GOT3 (cell line): ENCODE results near the gene TMEM150C.

Source experiments
- DNase-seq: peaks from one replicate; lab custom pipeline; 2025; ENCODE audit warnings: mixed read lengths; lab: John Stamatoyannopoulos, UW

The TMEM150C gene

DNA sequence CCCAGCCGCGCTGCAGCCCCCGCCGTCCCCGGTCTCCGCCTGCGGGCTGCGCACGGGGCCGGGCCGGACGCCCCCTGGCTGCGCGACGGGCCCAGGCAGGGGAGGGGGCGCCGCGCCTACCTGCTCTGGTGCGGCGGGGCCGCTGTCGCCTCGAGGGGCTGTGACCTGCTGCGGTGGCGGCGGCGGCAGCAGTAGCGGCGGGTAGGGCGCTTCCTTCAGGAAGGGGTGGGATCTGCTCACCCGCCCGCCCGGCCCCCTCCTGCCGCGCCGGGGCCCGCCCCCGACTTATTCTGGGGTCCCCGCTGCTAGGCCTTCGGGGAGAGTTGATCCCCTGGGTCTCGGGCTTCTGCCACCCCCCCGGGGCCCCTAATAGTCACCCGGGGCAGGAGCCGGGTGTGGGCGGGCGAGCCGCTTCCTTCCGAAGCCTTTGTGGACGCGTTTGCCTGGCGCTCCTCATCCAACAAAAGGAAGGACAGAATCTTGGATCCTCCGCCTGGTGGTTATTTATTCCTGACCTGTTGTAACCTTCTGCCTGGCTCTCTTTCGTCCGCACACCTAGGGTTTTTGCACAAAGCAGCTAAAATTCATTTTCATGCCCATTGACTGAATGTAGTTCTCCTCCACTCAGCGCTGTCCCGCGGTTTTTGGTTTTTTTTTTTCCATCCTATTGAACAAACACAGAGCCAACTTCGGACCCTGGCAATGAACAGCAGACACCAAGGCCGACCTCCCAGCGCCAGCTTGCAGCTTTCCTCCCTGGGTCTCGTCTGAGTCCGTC lies at the start of gene TMEM150C:
TSS of gene TMEM150C (minus strand) at position 203 of the 778 bp plus-strand sequence. CDS start 57,331 bp downstream, outside the sequence.
- no peak for DNase-seq

DNA sequence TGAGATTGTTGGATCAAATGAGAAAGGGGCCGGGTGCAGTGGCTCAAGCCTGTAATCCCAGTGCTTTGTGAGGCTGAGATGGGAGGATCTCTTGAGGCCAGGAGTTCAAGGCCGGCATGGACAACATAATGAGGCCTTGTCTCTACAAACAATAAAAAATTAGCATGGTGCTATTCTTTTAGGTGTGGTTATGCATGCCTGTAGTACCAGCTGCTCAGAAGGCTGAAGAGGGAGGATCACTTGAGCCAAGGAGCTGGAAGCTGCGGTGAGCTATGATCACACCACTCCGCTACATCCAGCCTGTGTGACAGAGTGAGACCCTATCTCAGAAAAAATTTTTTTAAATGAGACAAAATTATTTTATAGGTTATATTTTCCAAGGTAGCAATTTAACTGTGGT lies 49.7 kb upstream of the TMEM150C start:
- DNase-seq, result no peak

DNA sequence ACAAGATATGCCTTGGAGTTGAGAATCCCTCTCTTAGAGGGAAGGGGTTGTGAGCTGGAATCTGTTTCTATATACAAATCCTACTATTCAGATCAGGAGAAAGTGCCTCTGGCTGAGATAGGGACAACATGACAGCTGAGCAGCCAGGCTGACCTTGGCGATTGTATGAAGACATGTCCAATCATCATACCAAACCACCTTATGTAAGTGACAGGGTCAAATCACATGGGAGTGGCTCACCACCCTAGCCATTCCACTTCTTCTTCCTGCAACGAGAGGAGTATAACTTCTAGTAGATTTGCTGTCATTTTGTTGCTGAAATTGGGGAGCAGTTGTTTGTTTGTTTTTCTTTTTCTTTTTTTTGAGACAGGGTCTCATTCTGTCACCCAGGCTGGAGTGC lies 48.3 kb upstream of the TMEM150C start:
- DNase-seq, result no peak

DNA sequence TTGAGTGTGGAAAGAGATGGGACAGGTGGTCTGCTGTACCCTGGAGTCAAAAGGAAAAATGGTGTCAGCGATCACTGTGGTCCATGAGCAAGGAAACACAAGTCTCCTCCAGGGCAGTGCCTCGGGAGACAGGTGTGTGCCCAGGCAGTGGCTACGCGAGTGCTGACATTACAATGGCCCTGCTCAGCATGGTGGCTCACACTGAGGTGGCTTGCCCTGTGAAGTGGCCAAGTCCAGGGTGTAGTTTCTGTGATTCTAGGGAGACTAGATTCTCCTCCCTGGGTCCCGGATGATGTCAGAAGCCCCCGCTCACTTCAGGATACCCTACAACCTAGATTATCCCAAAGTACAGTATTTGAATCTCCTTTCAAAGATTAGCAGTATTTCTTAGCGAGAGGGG lies 44.8 kb upstream of the TMEM150C start:
- no peak for DNase-seq

DNA sequence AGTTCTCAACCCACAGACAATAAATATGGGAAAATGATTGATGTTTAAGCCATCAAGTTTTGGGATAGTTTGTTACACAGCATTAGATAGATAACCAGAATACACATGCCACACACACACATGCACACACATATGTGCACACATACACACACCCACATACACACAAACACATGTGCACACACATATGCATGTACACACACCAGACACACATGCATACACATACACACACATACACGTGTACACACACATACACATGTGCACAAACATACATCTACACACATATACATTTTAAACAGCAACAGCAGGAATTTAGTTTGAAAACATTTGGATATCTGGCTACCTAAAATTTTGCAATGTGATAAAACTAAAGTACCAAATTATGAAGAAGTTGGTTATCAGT lies 42.7 kb upstream of the TMEM150C start:
- DNase-seq, result no peak

DNA sequence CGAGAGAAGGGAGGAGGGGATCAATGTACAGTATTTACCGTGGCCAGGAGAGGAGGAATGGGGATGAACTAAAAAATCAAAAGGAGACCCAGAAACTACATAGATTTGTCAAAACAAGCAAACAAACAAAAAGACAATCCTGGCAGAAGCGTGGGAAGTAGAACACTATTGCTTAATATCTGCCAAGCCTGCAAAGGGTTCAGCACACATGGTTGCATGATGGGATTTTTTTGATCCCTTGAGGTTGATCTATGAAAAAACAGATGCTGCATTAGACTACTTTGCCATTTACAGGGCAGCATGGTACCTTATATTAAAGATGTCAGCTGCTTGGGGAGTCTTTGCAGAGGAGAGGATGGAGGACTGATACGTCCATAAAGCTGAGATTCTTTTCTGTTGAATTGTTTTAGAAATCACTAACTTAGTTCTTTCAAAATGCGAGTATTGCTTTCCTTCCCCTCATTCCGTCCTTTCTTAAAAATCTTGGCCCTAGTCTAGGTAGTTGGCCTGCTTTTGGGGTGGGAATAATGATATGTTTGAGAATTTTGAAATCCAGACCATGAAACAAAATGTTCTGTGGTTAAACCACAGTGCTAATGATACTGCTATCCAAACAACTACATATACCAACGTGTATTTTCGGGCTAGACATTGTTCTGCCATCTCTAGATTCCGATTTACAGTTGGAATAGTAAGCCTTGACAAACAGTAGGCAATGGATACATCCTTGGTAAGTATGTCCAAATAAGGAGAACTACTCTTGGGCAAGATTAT lies 39.6 kb upstream of the TMEM150C start:
- DNase-seq, result no peak

DNA sequence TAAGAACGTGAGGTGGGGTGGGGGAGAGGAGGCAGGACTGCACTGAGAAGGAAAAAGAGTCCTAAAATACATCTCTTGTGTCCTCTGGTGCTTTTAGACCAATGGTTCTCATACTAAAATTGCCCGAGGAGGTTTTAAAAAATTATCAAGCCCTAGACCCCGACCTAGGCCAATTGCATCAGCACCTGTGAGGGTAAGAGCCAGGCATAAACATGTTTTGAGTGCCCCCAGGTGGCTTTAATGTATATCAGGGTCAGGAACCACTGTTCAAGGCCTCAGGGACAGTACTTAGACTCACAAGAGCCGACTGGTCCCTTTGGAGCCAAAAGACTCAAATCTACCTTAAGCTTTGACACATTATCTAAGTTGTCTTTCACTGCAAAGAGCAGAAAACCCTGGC lies 37.5 kb upstream of the TMEM150C start:
- DNase-seq, result no peak

DNA sequence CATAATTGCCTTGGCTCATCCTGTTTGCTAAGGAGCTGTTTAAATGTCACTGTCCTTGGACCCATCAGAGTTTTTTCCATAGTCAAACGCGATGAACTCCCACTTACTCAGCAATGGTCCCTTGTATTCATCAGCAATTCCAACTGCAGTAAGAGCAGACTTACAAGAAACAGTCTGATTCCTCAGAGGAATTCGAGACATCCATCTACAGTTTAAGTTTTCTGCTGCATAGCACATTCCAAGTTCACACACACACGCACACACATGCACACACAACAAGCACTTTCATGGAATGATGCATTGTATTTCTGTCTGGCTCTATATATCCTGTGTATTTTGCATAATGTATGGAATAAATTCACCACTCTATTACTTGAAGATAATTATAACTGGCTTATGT lies 32.7 kb upstream of the TMEM150C start:
- DNase-seq, result no peak

DNA sequence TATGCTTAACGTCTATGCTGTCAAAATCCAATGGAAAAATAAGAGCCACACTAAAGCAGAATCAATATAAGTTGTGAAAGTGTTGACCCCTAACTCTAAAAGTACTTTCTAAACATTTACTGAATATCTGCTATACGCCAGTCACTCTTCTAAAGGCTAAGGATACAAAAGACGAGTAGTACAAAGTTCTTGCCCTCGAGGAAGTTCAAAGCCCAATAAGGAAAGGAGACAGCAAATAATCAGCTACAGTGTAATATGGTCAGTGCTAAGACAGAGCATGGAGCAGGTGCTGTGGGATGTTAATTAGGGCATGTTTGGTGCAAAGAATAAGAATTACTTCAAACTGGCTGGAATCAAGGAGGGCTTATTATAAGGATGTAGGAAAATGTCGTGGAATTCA lies 31.6 kb upstream of the TMEM150C start:
- DNase-seq, result no peak

DNA sequence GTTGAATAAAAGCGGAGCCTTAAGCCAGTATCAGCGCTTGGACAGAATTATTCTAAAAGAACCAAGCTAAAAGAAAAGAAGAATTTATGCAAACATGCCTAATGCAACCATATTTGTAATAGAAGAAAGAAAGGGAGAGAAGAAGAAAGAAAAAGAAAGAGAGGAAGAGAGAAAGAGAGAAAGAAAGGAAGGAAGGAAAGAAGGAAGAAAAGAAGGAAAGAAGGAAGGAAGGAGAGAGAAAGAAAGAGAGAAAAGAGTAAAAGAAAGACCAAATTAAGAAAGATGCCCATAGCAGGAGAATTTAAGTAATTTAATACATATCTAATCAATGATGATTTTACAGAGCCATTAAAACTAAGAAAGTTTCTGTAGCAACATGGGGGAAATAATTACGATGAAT lies 30.9 kb upstream of the TMEM150C start:
- no peak for DNase-seq

DNA sequence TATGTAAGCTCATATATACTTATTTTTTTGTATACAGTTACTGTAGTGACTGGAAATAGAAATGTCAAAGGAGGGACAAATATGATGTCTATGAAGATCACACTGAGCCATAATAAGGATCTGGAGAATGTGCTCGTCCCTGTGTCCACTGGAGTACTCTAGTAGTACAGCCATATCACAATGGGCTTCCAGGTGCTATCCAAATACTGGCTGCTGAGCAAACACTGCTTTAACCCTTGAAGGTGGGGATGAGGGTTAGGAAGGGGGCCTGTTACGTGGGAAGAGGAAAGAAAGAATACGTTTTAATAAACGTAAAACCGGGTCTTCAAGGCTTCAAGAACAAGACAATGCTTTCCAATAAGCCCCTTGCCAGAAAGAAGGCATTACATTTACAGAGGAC lies 29.8 kb upstream of the TMEM150C start:
- no peak for DNase-seq

DNA sequence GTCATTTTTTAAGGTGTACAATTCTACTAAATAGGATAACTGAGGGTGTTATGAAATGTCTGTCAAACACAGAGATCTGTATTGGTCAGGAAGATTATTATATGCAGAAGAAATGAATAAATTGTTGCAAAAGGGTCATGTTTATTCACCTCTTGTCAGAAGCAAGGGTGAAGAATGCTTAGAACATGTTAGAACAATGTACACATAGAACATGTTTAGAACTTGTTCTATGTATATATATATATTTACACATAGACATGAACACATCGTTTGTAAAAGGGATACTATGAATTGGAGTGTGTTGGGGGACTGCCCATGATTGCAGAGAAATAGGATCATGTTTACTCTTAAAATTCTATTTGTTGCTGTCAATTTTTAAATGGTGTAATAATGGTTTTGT lies 28.0 kb upstream of the TMEM150C start:
- no peak for DNase-seq

DNA sequence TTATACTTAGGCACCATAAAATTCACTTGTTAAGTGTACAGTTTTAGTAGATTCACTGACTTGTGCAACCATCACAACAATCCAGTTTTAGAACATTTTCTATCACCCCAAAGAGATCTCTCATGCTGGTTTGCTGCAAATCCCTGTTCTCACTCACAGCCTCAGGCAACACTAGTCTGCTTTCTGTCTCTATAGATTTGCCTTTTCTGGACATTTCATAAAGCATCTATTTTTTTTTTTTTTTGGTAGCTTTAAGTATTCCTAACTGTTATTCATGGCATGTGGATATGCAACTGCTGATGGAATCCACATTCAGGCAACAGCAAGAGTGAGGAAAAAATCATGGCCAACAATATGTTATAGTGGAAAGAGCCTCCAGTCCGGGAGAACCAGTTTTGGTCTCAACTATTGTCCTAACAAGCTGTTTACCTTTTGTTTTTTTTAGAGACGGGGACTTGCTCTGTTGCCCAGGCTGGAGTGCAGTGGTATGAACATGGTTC lies 27.0 kb upstream of the TMEM150C start:
- DNase-seq, result no peak

DNA sequence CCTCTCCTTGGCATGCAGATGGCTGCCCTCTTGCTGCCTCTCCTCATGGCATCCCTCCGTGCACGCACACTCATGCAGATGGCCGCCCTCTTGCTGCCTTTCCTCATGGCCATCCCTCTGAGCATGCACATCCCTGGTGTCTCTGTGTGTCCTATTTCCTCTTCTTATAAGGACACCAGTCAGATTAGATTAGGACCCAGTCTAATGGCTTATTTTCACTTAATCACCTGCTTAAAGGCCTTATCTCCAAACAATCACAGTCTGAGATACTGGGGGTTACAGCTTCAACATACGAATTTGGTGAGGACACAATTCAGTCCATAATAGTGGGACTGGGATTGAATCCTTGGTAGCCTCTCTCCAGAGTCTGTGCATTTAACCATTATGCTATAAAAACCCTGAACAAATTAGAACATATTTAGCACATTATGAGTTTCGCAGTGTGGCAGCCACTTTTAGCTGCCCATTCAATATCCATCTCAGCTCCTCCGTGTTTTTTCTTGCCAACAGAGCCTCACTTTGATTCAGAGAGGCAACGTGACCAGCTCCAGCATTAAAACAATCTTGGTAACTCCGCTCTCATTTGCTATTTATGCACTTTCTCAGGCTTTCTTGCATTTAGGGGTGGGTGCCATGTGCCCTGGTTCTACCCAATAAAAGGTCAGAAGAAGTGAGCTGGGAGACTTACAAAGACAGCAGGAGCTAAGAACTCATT lies 26.2 kb upstream of the TMEM150C start:
- DNase-seq, result no peak

DNA sequence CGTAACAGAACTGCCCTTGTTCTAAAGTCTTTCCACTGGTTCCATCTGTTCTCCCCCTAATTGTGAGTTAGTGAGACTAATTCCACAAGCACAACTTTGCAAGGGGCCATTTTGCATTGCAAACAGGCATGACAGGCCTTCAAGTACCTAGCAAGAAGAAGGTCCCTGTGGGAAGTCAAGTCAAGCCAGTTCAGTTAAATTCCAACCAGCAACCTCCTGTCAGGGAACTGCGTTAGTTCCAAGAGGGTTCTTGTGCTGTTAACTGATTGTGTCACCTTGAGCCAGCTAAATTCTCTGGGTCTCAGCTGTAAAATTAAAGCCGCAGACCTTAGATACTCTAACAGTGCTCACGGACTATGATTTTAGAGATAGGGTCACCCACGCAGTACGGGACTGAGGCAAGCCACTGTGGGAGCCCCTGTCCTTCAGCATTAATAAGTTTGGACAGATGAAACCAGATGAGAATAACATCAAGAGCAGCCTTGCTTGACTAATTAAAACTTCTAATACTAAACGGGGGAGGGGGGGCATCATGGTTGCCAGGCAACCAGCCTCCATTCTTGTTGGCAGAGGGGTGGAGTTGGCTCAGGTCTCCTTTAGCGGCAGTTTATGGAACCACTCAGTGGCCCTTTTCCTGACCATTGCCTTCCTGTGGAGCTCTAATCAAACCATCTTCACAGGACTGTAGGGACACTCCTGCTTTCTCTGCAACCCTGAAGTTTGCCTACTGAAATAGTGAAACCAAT lies 24.1 kb upstream of the TMEM150C start:
- DNase-seq, result no peak

DNA sequence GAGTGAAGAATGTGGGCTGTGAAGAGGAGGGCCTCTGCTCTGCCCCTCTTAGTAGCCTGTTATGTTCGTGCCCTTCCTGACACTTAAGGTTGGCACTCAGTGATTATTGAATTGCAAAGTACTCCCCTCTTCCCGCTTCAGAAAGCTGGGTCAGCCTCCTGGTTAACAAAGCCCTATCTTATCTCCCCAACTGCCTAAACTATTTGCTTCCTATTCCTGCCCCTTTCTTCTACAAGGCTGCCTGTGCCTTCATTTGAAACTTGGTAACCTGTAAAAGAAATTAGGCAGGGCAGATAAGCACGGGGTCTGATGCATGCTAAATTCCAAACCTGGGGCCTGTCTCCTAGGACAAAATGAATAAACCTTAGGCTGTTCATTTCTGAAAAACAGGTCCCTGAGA lies 23.1 kb upstream of the TMEM150C start:
- no peak for DNase-seq

DNA sequence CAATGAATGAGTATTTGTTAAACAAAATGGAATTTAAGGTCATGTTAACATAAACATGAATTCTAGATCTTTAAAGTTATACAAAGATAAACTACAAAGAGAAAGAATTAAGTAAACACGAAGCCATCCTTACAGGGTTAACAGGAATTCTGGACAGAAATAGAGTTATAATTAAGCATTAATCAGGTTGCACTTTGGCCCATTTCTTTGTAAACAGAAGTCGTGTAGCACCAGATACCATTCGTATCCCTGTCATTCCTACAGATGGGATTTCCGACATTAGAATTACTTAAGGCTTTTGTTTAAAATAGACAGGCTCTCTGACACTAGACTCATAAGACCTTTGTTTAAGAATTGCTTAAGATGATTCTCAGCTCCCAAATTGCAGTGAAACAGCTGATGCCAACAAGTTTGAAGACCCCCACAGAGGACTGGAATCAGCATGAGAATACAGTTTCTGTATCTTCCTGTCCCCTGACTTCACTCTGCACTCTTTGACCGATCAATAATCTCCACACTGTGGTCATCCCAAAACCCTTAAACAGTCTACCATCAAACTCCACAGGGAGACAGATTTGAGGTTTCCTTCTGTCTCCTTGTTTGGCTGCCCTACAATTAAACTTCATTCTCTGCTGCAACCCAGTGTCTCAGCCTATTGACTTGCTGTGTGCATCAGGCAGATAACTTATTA lies 22.3 kb upstream of the TMEM150C start:
- DNase-seq, result no peak

DNA sequence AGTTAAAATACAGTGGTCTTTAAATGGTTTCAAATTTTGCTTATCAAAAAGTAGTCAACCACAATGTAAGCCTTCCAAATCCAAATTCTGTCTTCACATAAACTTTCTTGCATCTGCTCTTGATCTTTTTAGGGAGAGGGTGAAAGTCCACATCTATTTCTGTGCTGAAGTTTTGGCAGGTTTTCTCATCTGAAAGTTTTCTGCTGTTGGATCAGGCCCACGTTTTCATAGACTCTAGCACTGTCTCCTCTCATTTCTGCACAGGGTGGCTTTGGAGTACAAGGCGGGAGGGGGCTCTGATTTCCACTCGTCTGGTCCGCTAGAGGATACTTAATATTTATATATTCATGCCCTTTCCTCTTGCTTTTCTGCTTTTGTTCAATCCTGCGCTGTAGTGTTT lies 18.1 kb upstream of the TMEM150C start:
- DNase-seq, result no peak

DNA sequence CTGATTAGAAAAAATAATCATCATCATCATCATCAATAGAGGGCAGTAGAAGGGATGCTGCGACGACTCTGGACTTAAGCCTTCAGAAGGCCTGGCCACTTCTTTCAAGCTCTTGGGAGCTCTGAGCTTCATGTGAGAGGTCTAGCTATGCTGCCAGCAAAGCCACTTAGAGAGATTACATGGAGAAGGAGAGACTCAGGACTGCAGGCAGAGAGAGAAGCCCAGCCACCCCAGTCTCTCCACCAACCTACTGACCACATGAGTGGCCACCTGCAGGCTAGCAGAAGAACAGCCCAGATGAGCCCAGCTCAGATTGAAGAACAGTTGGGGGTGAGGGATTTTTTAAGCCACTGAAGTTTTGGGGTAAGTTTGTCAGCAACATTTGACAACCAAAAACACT lies 17.1 kb upstream of the TMEM150C start:
- DNase-seq, result no peak

DNA sequence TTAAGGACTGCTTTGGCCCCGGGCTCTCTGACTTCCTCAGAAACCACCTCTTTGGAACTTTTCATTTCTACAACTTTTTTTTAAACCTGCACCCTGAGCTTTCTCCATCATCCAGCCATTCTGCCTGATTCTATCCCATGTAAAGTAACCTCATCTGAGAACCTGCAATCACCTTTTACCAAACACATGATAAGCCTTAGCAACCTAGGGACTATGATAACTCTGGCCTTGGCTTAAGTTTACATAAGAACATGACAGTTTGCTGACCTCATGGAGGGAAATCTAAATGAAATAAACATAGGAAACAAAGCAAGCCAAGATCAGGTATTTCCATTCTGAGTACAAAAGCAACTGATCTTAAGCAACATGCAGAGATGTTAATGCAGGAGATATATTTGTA lies 15.7 kb upstream of the TMEM150C start:
- DNase-seq, result no peak

DNA sequence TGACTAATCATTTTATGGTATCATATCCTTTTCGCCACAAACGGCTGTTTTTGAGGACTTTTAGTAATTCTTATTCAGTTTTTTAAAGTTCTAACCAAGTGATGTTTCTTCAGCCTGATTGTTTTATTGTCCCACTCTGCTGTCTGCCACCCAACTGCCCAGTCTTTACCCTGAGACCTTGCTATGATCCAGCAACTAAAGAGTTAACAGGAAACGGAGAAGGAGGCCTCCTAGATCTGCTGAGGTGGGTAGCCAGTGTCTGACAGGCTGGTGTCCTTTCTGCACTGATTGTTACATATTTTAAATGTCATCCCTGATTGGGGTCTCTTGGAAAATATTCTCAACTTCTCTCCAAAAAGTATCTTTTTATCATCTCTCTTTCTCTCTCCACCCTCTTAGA lies 7.9 kb upstream of the TMEM150C start:
- no peak for DNase-seq
